PC-3 (cell line): ENCODE data around the gene LEKR1.

Experiments
- CTCF ChIP-seq: fragments of 300-600 bp; sonication (generic); conservative IDR thresholded peaks from 2 replicates; pipeline ENCODE4 v1.5.1; 2017; ENCODE audit warnings: antibody characterized with exemption, low read depth, mild to moderate bottlenecking, low read length
- EZH2 ChIP-seq: fragments of 300-600 bp; sonication (generic); IDR thresholded peaks from one replicate; pipeline ENCODE4 v1.6.1; 2017; ENCODE audit warnings: antibody characterized with exemption, mild to moderate bottlenecking, low read length; ENCODE audit not compliant: unreplicated experiment
- EZH2phosphoT487 ChIP-seq: fragments of 300-600 bp; sonication (generic); IDR thresholded peaks from 2 replicates; pipeline ENCODE4 v1.6.1; 2018; ENCODE audit warnings: mild to moderate bottlenecking, antibody characterized with exemption, low read length, borderline replicate concordance

- TF ChIP-seq CTCF = no peak
- no peak for TF ChIP-seq EZH2phosphoT487
- TF ChIP-seq EZH2 = no peak
Observed at GRCh38 chr3:156817646-156818272, 8.4 kb upstream of the LEKR1 start.
